Sigmoid colon (tissue), 4 donors: ENCODE measurements around the gene FAM9C.

Experiments
- POLR2AphosphoS5 ChIP-seq, 4 donors: sonication (generic); formaldehyde crosslinking; IDR thresholded peaks; one replicate each; pipeline ENCODE4 v1.6.1; 2017; ENCODE audit warnings: antibody characterized with exemption in 4 of 4
- TF ChIP-seq, protein P1 (sequence below), 4 experiments: fragments of 450-650 bp in 3 of 4; fragments of 200-600 bp in 1 of 4; IDR thresholded peaks; one replicate each; pipeline ENCODE4 v1.5.1; 2016 to 2019; ENCODE audit warnings: antibody characterized with exemption in 4 of 4, mild to moderate bottlenecking in 3 of 4, moderate library complexity in 2 of 4

DNA sequence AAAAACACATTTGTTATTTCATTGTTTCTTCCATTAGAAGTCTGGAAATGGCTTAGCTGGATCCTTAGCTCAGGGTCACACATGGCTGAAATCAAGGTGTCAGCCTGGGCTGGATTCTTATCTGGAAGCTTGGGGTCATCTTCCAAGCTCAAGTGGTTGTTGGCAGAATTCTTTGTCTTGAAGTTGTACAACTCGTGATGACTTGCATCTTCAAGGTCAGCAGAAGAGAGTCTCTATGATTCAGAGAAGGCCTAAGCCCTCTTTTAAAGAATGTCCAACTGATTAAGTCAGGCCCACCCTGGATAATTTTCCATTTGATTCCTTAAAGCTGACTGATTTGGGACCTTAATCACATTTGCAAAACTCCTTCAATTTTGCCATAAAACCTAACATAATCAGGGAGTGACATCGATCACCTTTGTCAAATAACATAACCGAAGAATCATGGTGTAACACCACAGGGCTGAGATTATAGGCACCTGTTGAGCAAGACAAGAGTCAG is 47.4 kb downstream of the FAM9C start:
- TF ChIP-seq, protein P1, sequence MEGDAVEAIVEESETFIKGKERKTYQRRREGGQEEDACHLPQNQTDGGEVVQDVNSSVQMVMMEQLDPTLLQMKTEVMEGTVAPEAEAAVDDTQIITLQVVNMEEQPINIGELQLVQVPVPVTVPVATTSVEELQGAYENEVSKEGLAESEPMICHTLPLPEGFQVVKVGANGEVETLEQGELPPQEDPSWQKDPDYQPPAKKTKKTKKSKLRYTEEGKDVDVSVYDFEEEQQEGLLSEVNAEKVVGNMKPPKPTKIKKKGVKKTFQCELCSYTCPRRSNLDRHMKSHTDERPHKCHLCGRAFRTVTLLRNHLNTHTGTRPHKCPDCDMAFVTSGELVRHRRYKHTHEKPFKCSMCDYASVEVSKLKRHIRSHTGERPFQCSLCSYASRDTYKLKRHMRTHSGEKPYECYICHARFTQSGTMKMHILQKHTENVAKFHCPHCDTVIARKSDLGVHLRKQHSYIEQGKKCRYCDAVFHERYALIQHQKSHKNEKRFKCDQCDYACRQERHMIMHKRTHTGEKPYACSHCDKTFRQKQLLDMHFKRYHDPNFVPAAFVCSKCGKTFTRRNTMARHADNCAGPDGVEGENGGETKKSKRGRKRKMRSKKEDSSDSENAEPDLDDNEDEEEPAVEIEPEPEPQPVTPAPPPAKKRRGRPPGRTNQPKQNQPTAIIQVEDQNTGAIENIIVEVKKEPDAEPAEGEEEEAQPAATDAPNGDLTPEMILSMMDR (IDR thresholded peaks at IDR 0.05): no peak
- no peak for TF ChIP-seq POLR2AphosphoS5 (IDR thresholded peaks at IDR 0.05)
